Trophoblast cell (in vitro differentiated cells and primary cell): ENCODE results near the gene NPC1.
A peak's percentile ranks its signal among the peaks of the same experiment; 100 is the strongest.
"Not testable (repeated sequence)": the region's sequence is repeated elsewhere in the genome, so short reads cannot be mapped to it uniquely, and the experiment has no call there.

Source experiments
- DNase-seq, 2 donors: peaks; one replicate each; pipeline ENCODE4 v3.0.0-alpha.2; 2016
- H2AFZ ChIP-seq: 2 replicates; pipeline ENCODE4 v1.6.1; 2013; ENCODE audit warnings: low read length, moderate library complexity, mild to moderate bottlenecking; ENCODE audit not compliant: insufficient read depth, poor library complexity
- H2AK5ac ChIP-seq: 2 replicates; pipeline ENCODE4 v1.6.1; 2013; ENCODE audit warnings: mild to moderate bottlenecking, low read length
- H2BK120ac ChIP-seq: 2 replicates; pipeline ENCODE4 v1.6.1; 2013; ENCODE audit warnings: low read length, mild to moderate bottlenecking, moderate library complexity; ENCODE audit not compliant: insufficient read depth, poor library complexity
- H2BK12ac ChIP-seq: 2 replicates; pipeline ENCODE4 v1.6.1; 2013; ENCODE audit warnings: mild to moderate bottlenecking, low read length, moderate library complexity
- H2BK5ac ChIP-seq: 2 replicates; pipeline ENCODE4 v1.6.1; 2013; ENCODE audit warnings: low read length, low read depth, moderate library complexity, mild to moderate bottlenecking; ENCODE audit not compliant: poor library complexity
- H3K14ac ChIP-seq: 2 replicates; pipeline ENCODE4 v1.6.1; 2013; ENCODE audit warnings: mild to moderate bottlenecking, low read length
- H3K18ac ChIP-seq: 2 replicates; pipeline ENCODE4 v1.6.1; 2013; ENCODE audit warnings: mild to moderate bottlenecking, low read length
- H3K23ac ChIP-seq: 2 replicates; pipeline ENCODE4 v1.6.1; 2013; ENCODE audit warnings: low read length
- H3K27ac ChIP-seq: 2 replicates; pipeline ENCODE4 v1.5.1; 2013; ENCODE audit warnings: low read depth, mild to moderate bottlenecking, inconsistent platforms, low read length, moderate library complexity
- H3K27me3 ChIP-seq: 2 replicates; pipeline ENCODE4 v1.6.1; 2013; ENCODE audit warnings: inconsistent platforms, mild to moderate bottlenecking, low read length, moderate library complexity; ENCODE audit not compliant: insufficient read depth
- H3K36me3 ChIP-seq, 2 experiments: 1 replicate in 1 of 2; 2 replicates in 1 of 2; pipeline ENCODE4 v1.6.1; 2013; ENCODE audit warnings: low read length in 2 of 2, mild to moderate bottlenecking in 2 of 2, moderate library complexity in 1 of 2; ENCODE audit not compliant: insufficient read depth in 2 of 2, control insufficient read depth in 1 of 2
- H3K4ac ChIP-seq: 2 replicates; pipeline ENCODE4 v1.6.1; 2013; ENCODE audit warnings: low read depth, mild to moderate bottlenecking, low read length, moderate library complexity
- H3K4me1 ChIP-seq, 2 experiments: 1 replicate in 1 of 2; 2 replicates in 1 of 2; pipeline ENCODE4 v1.6.1; 2013; ENCODE audit warnings: low read length in 2 of 2, mild to moderate bottlenecking in 2 of 2, moderate library complexity in 1 of 2; ENCODE audit not compliant: insufficient read depth in 2 of 2, control insufficient read depth in 1 of 2
- H3K4me2 ChIP-seq: 2 replicates; pipeline ENCODE4 v1.6.1; 2013; ENCODE audit warnings: inconsistent platforms, mild to moderate bottlenecking, low read length, moderate library complexity
- H3K4me3 ChIP-seq: 2 replicates; pipeline ENCODE4 v1.5.1; 2013; ENCODE audit warnings: mild to moderate bottlenecking, low read depth, low read length, inconsistent platforms
- H3K79me1 ChIP-seq: one replicate; pipeline ENCODE4 v1.6.1; 2013; ENCODE audit warnings: low read length
- H3K79me2 ChIP-seq: 2 replicates; pipeline ENCODE4 v1.6.1; 2013; ENCODE audit warnings: low read length, mild to moderate bottlenecking; ENCODE audit not compliant: control insufficient read depth, insufficient read depth, poor library complexity
- H3K9ac ChIP-seq: 2 replicates; pipeline ENCODE4 v1.6.1; 2013; ENCODE audit warnings: mild to moderate bottlenecking, low read length
- H3K9me3 ChIP-seq: 2 replicates; pipeline ENCODE4 v1.6.1; 2013; ENCODE audit warnings: low read depth, mild to moderate bottlenecking, control low read depth, inconsistent platforms, low read length; ENCODE audit not compliant: insufficient read depth
- H4K12ac ChIP-seq: 2 replicates; pipeline ENCODE4 v1.6.1; 2013; ENCODE audit warnings: low read depth, mild to moderate bottlenecking, low read length, moderate library complexity
- H4K8ac ChIP-seq: 2 replicates; pipeline ENCODE4 v1.6.1; 2013; ENCODE audit warnings: low read depth, mild to moderate bottlenecking, low read length, moderate library complexity
- H4K91ac ChIP-seq: one replicate; pipeline ENCODE4 v1.6.1; 2013; ENCODE audit warnings: low read depth, mild to moderate bottlenecking, low read length, moderate library complexity
- WGBS: extraction: QIAGEN DNeasy Blood & Tissue Kit; methylation state at CpG from one replicate; pipeline ENCODE4 v1.1.7; 2013; ENCODE audit warnings: missing lambda C conversion rate; ENCODE audit not compliant: insufficient read length, insufficient coverage; ENCODE audit errors: extremely low coverage; 5-methylcytosine and 5-hydroxymethylcytosine counted together

Gene NPC1

DNA sequence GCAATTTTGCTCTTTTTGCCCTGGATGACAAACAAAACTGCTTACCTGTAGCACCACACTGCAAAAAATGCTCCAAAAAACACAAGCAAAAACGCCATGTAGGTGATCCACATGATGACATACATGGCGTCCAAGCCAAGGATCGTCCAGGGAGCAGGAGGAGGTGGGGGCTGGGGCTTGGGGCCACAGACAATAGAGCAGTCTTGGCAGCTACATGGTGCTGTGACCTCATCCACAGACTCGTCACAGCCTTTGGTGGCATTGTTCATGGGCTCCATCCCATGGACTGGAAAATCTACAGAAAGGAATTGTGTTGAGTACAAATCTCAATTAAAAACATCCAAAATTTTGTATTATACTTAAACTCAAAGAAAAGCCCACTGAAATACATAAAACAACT lies 26.1 kb downstream of the NPC1 start:
- H3K23ac ChIP-seq: no peak overlapping the region
- no peak overlapping the region for H3K18ac ChIP-seq
- H3K4me1 ChIP-seq: peaks cover 0 to 1% of the 10 kb centered on the region in 2 experiments
- H3K79me1 ChIP-seq: no peaks in the 10 kb centered on the region
- H3K4me3 ChIP-seq: no peak overlapping the region
- H3K4ac ChIP-seq: no peak overlapping the region
- no peak overlapping the region for H3K4me2 ChIP-seq
- no peak overlapping the region for H3K9ac ChIP-seq
- no peak overlapping the region for H2BK5ac ChIP-seq
- no peak overlapping the region for H4K12ac ChIP-seq
- H3K79me2 ChIP-seq: no peaks in the 10 kb centered on the region
- peaks cover 26 to 39% of the 10 kb centered on the region in 2 experiments for H3K36me3 ChIP-seq
- H2AK5ac ChIP-seq: no peak overlapping the region
- DNase-seq: no peak
- H3K27me3 ChIP-seq: no peaks in the 10 kb centered on the region
- H2BK120ac ChIP-seq: no peak overlapping the region
- H4K91ac ChIP-seq: no peak overlapping the region
- peaks cover 2% of the 10 kb centered on the region for H3K9me3 ChIP-seq
- no peak overlapping the region for H3K14ac ChIP-seq
- no peak overlapping the region for H4K8ac ChIP-seq
- no peak overlapping the region for H2AFZ ChIP-seq
- H2BK12ac ChIP-seq: no peak overlapping the region
- no peak overlapping the region for H3K27ac ChIP-seq
- no CpG with 5 or more reads among the region's 4 CpGs for WGBS

DNA sequence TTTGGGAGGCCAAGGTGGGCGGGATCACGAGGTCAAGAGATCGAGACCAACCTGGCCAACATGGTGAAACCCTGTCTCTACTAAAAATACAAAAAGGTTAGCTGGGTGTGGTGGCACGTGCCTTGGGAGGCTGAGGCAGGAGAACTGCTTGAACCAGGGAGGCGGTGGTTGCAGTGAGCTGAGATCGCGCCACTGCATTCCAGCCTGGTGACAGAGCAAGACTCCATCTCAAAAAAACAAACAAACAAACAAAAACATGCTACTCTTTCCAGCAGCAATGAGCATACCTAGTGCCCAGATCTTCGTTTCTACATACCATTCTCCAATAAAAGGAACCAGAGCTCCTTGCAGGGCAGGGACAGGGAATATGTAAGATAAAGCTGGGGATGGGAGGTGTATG lies 28.8 kb downstream of the NPC1 start:
- not testable (repeated sequence) for H3K27me3 ChIP-seq, H2BK120ac ChIP-seq, H3K14ac ChIP-seq, H4K91ac ChIP-seq, H3K18ac ChIP-seq, H3K23ac ChIP-seq, H4K12ac ChIP-seq, H3K79me1 ChIP-seq, H3K4ac ChIP-seq, H3K27ac ChIP-seq, H4K8ac ChIP-seq, H3K4me3 ChIP-seq, H2BK5ac ChIP-seq, H2AFZ ChIP-seq, H3K4me1 ChIP-seq, H2AK5ac ChIP-seq, H3K4me2 ChIP-seq, H3K9ac ChIP-seq, H3K9me3 ChIP-seq, H2BK12ac ChIP-seq, H3K79me2 ChIP-seq
- WGBS: no CpG with 5 or more reads among the region's 8 CpGs
- peaks cover 40 to 56% of the 10 kb centered on the region in 2 experiments for H3K36me3 ChIP-seq
- peak in 1 of 2 donors; percentile 71 for DNase-seq

DNA sequence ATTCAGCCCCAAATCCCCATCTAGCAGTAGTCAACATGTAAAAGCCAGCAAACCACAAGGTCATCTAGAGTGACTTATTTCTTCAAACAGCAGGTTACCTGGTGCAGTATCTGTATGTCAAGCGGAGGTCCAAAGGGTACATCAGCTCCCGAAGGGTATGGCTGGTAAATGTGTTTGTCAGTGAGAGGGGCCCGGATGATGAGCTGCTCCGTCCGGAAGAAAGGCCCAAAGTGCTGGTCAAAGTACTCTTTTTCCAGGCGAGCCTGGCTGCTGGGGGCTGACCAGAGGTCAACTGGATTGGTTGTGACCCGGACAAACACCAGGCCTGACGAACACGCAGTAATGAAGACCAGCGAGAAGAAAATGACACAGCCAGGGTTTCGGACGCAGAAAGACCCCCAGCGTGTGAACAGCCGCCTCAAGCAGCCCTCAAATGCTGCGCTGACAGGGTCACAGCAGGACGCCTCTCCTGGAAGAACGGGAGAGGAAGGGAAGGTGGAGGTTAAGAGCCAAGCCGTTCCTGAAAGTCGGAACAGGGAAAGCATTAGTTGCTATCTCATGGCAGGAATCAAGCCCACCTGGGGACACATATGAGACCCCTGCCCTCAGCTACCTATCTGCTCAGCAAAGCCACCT lies 30.0 kb downstream of the NPC1 start:
- Histone ChIP-seq H2AK5ac (no peak overlapping the region), H4K12ac (no peak overlapping the region), H3K4me2 (no peak overlapping the region), H3K79me2 (no peaks in the 10 kb centered on the region), H3K18ac (no peak overlapping the region), H3K4ac (no peak overlapping the region), H2BK12ac (no peak overlapping the region), H2BK5ac (no peak overlapping the region), H3K9ac (no peak overlapping the region), H2BK120ac (no peak overlapping the region), H2AFZ (no peak overlapping the region), H3K23ac (no peak overlapping the region), H3K79me1 (no peaks in the 10 kb centered on the region), H3K4me3 (no peak overlapping the region), H3K27me3 (no peaks in the 10 kb centered on the region), H3K9me3 (peaks cover 10% of the 10 kb centered on the region), H3K14ac (no peak overlapping the region), H3K4me1 (peaks cover 0 to 1% of the 10 kb centered on the region in 2 experiments), H3K36me3 (peaks cover 40 to 61% of the 10 kb centered on the region in 2 experiments), H4K8ac (no peak overlapping the region), H4K91ac (no peak overlapping the region), H3K27ac (no peak overlapping the region)
- WGBS: no CpG with 5 or more reads among the region's 19 CpGs
- DNase-seq: no peak

DNA sequence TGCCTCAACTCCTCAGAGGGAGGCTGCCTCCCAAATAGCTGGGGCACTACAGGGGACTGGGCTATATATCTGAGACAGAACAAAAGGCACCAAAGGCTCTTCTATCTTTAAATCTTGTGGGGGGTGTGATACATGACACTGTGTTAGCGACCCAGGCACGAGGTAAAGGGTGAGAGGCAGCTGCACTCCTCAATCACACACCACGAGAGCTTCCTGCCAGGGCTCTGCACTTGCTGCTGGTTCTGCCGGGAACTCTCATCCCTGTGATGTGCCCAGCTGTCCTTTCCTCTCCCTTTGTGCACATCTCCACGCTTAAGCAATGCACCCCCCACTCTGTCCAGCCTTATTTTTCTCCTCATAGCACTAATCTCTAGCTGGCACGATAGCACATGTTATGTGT lies 32.4 kb downstream of the NPC1 start:
- no peak overlapping the region for H2AFZ ChIP-seq
- no CpG with 5 or more reads among the region's 6 CpGs for WGBS
- no peak overlapping the region for H3K14ac ChIP-seq
- H2AK5ac ChIP-seq: no peak overlapping the region
- H2BK12ac ChIP-seq: no peak overlapping the region
- DNase-seq: no peak
- no peaks in the 10 kb centered on the region for H3K79me2 ChIP-seq
- no peak overlapping the region for H4K12ac ChIP-seq
- H4K8ac ChIP-seq: no peak overlapping the region
- H3K36me3 ChIP-seq: peaks cover 40 to 52% of the 10 kb centered on the region in 2 experiments
- no peak overlapping the region for H3K4ac ChIP-seq
- H3K18ac ChIP-seq: no peak overlapping the region
- H3K23ac ChIP-seq: no peak overlapping the region
- H3K27me3 ChIP-seq: no peaks in the 10 kb centered on the region
- no peak overlapping the region for H3K27ac ChIP-seq
- H3K9ac ChIP-seq: no peak overlapping the region
- no peak overlapping the region for H3K4me2 ChIP-seq
- H2BK120ac ChIP-seq: no peak overlapping the region
- no peaks in the 10 kb centered on the region for H3K79me1 ChIP-seq
- H4K91ac ChIP-seq: no peak overlapping the region
- no peak overlapping the region for H2BK5ac ChIP-seq
- H3K4me3 ChIP-seq: no peak overlapping the region
- peaks cover 10% of the 10 kb centered on the region for H3K9me3 ChIP-seq
- peaks cover 0 to 1% of the 10 kb centered on the region in 2 experiments for H3K4me1 ChIP-seq
